GM12878 (cell line): Measurements from ENCODE around the gene CNR2. TPM values are rescaled to one million over a fixed set of nuclear protein-coding genes. Genes with fewer than 3 reads are reported as not detected.

ENCODE experiments used
- BACH1 ChIP-seq: fragments of 450-650 bp; IDR thresholded peaks from 2 replicates; pipeline ENCODE4 v1.6.1; 2017; ENCODE audit warnings: mild to moderate bottlenecking, borderline replicate concordance
- BCL3 ChIP-seq: IDR thresholded peaks from 2 replicates; pipeline ENCODE4 v1.6.1; 2011; ENCODE audit warnings: borderline replicate concordance, low read depth, mild to moderate bottlenecking, moderate library complexity, low read length; ENCODE audit not compliant: insufficient read depth, poor library complexity, severe bottlenecking
- BMI1 ChIP-seq: fragments of 450-650 bp; IDR thresholded peaks from 2 replicates; pipeline ENCODE4 v1.6.1; 2016; ENCODE audit warnings: mild to moderate bottlenecking, moderate library complexity, borderline replicate concordance
- EP300 ChIP-seq, 2 experiments: fragments of 150-350 bp in 1 of 2; IDR thresholded peaks; 2 replicates each; pipeline ENCODE4 v1.6.1; 2011 to 2012; ENCODE audit warnings: low read depth in 2 of 2, low read length in 2 of 2, borderline replicate concordance in 1 of 2, improper control_type of control experiment in 1 of 2, inconsistent platforms in 1 of 2; ENCODE audit not compliant: control insufficient read depth in 1 of 2
- EZH2 ChIP-seq: IDR thresholded peaks from 2 replicates; pipeline ENCODE4 v1.6.1; 2012; ENCODE audit warnings: low read depth, mild to moderate bottlenecking, control low read depth, inconsistent platforms, low read length, borderline replicate concordance; ENCODE audit not compliant: control insufficient read depth
- GABPA ChIP-seq: IDR thresholded peaks from 2 replicates; pipeline ENCODE4 v1.6.1; 2014; ENCODE audit warnings: antibody characterized with exemption, low read depth, mild to moderate bottlenecking, inconsistent platforms
- NBN ChIP-seq: fragments of 450-650 bp; IDR thresholded peaks from 2 replicates; pipeline ENCODE4 v1.6.1; 2016
- NFIC ChIP-seq: IDR thresholded peaks from 2 replicates; pipeline ENCODE4 v1.6.1; 2012; ENCODE audit warnings: low read depth, mild to moderate bottlenecking, inconsistent platforms, low read length, moderate library complexity
- PRDM15 ChIP-seq: fragments of 450-650 bp; formaldehyde crosslinking; IDR thresholded peaks from 2 replicates; pipeline ENCODE4 v1.4.0; 2020; ENCODE audit warnings: mild to moderate bottlenecking, moderate library complexity
- SIN3A ChIP-seq: IDR thresholded peaks from 2 replicates; pipeline ENCODE4 v1.6.1; 2012; ENCODE audit warnings: low read depth, low read length, improper control_type of control experiment
- STAT3 ChIP-seq: IDR thresholded peaks from 2 replicates; pipeline ENCODE4 v1.6.1; 2011; ENCODE audit warnings: low read depth, low read length, improper control_type of control experiment
- WRNIP1 ChIP-seq: IDR thresholded peaks from 2 replicates; pipeline ENCODE4 v1.6.1; 2011; ENCODE audit warnings: low read depth, low read length, improper control_type of control experiment, borderline replicate concordance
- YY1 ChIP-seq: IDR thresholded peaks from 2 replicates; pipeline ENCODE4 v1.6.1; 2011; ENCODE audit warnings: low read depth, mild to moderate bottlenecking, low read length
- ZNF622 ChIP-seq: fragments of 450-650 bp; IDR thresholded peaks from 2 replicates; pipeline ENCODE4 v1.6.1; 2017; ENCODE audit warnings: mild to moderate bottlenecking, inconsistent platforms
- ZSCAN29 ChIP-seq: fragments of 450-650 bp; IDR thresholded peaks from 2 replicates; pipeline ENCODE4 v1.6.1; 2017; ENCODE audit warnings: mild to moderate bottlenecking, moderate library complexity
- polyA plus RNA-seq, 11 experiments: library from polyadenylated mRNA; depleted of rRNA in 4 of 11; unstranded in 6 of 11; stranded (reverse) in 5 of 11; fragments of >200 nt; fragmentation: Nextera tagmentation in 4 of 11; fragmentation: Illumina TruSeq in 1 of 11; extraction: Ambion mirVana in 4 of 11; extraction: Trizol in 1 of 11; gene quantifications; 1 replicate in 1 of 11; 2 replicates in 10 of 11; pipeline versions ENCODE4 v1.2.1 to v1.2.3, GENCODE V29; 2011 to 2016; ENCODE audit warnings: inconsistent platforms in 2 of 11, missing spikeins in 2 of 11, low read depth in 1 of 11
- total RNA-seq, 4 experiments: library from RNA; depleted of rRNA in 3 of 4; stranded (reverse); fragments of >200 nt in 3 of 4; fragmentation: Illumina TruSeq in 1 of 4; extraction: Trizol in 1 of 4; gene quantifications; 2 replicates each; pipeline versions ENCODE4 v1.2.1 to v1.2.3, GENCODE V29; 2013 to 2021
- TF ChIP-seq, protein P1 (sequence below): fragments of 450-650 bp; IDR thresholded peaks from 2 replicates; pipeline ENCODE4 v1.6.1; 2017; ENCODE audit warnings: mild to moderate bottlenecking, moderate library complexity
- TF ChIP-seq, protein P2 (sequence below): IDR thresholded peaks from 2 replicates; pipeline ENCODE4 v1.6.1; 2012; ENCODE audit warnings: low read length, inconsistent platforms
- TF ChIP-seq, protein P3 (sequence below): fragments of 450-650 bp; IDR thresholded peaks from 2 replicates; pipeline ENCODE4 v1.6.1; 2014; ENCODE audit warnings: mild to moderate bottlenecking

Gene CNR2
- total and polyA plus RNA-seq, 10 of the 15 experiments (the other 5 are each of a cell fraction or from before 2014, with no cell fraction given): 0.46 to 19.8 (median 12.2) TPM

DNA sequence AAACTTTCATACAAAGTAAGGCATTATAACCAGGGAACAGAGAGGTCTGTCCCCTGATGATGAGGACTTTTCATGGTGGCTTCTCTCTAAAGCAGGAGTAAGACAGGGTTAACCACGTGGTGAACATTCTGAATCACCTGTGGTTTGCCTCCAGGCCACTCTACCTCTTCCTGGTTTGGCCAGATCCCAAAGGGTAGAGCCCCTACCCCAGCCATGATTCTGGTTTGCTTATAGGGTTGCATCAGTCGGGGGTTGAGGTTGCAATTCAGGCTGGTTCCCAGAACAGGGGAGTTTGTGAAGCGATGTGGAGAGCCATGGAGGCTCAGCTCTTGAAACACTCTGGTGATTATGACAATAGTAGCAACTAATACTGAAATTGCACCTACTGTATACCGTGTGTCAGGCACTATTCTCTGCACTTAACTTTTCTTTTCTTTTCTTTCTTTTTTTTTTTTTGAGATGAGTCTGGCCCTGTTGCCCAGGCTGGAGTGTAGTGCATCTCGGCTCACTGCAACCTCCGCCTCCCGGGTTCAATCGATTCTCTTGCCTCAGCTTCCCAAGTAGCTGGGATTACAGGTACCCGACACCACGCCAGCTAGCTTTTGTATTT, 8.3 kb downstream of the CNR2 start (continued):
- TF ChIP-seq, protein P1, sequence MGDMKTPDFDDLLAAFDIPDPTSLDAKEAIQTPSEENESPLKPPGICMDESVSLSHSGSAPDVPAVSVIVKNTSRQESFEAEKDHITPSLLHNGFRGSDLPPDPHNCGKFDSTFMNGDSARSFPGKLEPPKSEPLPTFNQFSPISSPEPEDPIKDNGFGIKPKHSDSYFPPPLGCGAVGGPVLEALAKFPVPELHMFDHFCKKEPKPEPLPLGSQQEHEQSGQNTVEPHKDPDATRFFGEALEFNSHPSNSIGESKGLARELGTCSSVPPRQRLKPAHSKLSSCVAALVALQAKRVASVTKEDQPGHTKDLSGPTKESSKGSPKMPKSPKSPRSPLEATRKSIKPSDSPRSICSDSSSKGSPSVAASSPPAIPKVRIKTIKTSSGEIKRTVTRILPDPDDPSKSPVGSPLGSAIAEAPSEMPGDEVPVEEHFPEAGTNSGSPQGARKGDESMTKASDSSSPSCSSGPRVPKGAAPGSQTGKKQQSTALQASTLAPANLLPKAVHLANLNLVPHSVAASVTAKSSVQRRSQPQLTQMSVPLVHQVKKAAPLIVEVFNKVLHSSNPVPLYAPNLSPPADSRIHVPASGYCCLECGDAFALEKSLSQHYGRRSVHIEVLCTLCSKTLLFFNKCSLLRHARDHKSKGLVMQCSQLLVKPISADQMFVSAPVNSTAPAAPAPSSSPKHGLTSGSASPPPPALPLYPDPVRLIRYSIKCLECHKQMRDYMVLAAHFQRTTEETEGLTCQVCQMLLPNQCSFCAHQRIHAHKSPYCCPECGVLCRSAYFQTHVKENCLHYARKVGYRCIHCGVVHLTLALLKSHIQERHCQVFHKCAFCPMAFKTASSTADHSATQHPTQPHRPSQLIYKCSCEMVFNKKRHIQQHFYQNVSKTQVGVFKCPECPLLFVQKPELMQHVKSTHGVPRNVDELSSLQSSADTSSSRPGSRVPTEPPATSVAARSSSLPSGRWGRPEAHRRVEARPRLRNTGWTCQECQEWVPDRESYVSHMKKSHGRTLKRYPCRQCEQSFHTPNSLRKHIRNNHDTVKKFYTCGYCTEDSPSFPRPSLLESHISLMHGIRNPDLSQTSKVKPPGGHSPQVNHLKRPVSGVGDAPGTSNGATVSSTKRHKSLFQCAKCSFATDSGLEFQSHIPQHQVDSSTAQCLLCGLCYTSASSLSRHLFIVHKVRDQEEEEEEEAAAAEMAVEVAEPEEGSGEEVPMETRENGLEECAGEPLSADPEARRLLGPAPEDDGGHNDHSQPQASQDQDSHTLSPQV: no peak
- TF ChIP-seq ZSCAN29: no peak
- peak; percentile 74 for TF ChIP-seq BCL3
- TF ChIP-seq GABPA: no peak
- no peak for TF ChIP-seq STAT3
- TF ChIP-seq YY1: peak; percentile 48
- TF ChIP-seq, protein P2, sequence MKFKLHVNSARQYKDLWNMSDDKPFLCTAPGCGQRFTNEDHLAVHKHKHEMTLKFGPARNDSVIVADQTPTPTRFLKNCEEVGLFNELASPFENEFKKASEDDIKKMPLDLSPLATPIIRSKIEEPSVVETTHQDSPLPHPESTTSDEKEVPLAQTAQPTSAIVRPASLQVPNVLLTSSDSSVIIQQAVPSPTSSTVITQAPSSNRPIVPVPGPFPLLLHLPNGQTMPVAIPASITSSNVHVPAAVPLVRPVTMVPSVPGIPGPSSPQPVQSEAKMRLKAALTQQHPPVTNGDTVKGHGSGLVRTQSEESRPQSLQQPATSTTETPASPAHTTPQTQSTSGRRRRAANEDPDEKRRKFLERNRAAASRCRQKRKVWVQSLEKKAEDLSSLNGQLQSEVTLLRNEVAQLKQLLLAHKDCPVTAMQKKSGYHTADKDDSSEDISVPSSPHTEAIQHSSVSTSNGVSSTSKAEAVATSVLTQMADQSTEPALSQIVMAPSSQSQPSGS: no peak
- TF ChIP-seq PRDM15 (CRISPR knock-in tag): no peak
- TF ChIP-seq EP300 (IDR thresholded peaks at IDR 0.05; ENCODE audit: borderline replicate concordance in 1 of 2, control insufficient read depth in 1 of 2, low read depth in 2 of 2, low read length in 2 of 2): no peak; a peak in 2 of 4 replicates
- peak; percentile 44; the same call in 1 of the 2 replicates for TF ChIP-seq BACH1
- peak; percentile 75 for TF ChIP-seq NBN
- TF ChIP-seq, protein P3, sequence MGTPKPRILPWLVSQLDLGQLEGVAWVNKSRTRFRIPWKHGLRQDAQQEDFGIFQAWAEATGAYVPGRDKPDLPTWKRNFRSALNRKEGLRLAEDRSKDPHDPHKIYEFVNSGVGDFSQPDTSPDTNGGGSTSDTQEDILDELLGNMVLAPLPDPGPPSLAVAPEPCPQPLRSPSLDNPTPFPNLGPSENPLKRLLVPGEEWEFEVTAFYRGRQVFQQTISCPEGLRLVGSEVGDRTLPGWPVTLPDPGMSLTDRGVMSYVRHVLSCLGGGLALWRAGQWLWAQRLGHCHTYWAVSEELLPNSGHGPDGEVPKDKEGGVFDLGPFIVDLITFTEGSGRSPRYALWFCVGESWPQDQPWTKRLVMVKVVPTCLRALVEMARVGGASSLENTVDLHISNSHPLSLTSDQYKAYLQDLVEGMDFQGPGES: no peak
- no peak for TF ChIP-seq SIN3A
- no peak for TF ChIP-seq ZNF622
- TF ChIP-seq EZH2: no peak
- TF ChIP-seq WRNIP1: no peak
- TF ChIP-seq NFIC: no peak
- no peak for TF ChIP-seq BMI1
